RWPE1 (cell line): ENCODE measurements around the gene RD3L.

Experiments used
- CTCF ChIA-PET: fragments of 350-600 bp; sonication (Branson Sonifier 250); formaldehyde crosslinking; extraction: SDS; loops from one replicate; lab custom pipeline; 2021; lab: Yijun Ruan, JAX
- POLR2A ChIA-PET: fragments of 400-600 bp; formaldehyde crosslinking; extraction: SDS; loops from one replicate; lab custom pipeline; 2020; ENCODE audit warnings: antibody characterized with exemption; ENCODE audit not compliant: low non-redundant PET; lab: Yijun Ruan, JAX
- DNase-seq: peaks from one replicate; pipeline ENCODE4 v3.0.0; 2012; ENCODE audit warnings: low spot score
- H3K27ac ChIP-seq: fragments of 450-650 bp; 2 replicates; pipeline ENCODE4 v1.5.1; 2017
- TF ChIP-seq, protein P1 (sequence below): fragments of 450-650 bp; conservative IDR thresholded peaks from 2 replicates; pipeline ENCODE4 v1.5.1; 2017; ENCODE audit warnings: low read depth, mild to moderate bottlenecking

Gene RD3L

DNA sequence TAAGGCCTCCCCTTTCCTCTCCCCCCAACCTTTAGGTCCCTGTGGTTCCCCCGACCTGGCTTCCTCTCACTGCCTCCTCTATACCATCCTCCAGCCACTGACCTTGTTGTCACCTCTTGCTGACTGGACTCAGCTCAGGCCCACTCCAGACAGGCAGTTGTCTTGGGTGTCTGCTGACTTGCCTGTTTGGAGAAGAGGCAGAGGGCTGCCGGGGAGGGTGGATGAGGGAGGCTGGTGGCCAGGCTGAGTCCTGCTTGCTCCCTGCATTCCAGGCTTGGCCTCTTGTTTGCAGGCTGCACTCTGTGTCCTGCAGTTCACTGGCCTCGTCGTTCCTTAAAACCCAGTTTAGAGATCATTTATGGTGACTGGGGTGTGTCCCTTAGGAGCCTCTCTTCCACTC, 31.0 kb upstream of the RD3L start:
- ChIA-PET POLR2A (no interaction called here), CTCF (no interaction called here)
- no peak overlapping the region for H3K27ac ChIP-seq
- DNase-seq: no peak
- TF ChIP-seq, protein P1, sequence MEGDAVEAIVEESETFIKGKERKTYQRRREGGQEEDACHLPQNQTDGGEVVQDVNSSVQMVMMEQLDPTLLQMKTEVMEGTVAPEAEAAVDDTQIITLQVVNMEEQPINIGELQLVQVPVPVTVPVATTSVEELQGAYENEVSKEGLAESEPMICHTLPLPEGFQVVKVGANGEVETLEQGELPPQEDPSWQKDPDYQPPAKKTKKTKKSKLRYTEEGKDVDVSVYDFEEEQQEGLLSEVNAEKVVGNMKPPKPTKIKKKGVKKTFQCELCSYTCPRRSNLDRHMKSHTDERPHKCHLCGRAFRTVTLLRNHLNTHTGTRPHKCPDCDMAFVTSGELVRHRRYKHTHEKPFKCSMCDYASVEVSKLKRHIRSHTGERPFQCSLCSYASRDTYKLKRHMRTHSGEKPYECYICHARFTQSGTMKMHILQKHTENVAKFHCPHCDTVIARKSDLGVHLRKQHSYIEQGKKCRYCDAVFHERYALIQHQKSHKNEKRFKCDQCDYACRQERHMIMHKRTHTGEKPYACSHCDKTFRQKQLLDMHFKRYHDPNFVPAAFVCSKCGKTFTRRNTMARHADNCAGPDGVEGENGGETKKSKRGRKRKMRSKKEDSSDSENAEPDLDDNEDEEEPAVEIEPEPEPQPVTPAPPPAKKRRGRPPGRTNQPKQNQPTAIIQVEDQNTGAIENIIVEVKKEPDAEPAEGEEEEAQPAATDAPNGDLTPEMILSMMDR: no peak

DNA sequence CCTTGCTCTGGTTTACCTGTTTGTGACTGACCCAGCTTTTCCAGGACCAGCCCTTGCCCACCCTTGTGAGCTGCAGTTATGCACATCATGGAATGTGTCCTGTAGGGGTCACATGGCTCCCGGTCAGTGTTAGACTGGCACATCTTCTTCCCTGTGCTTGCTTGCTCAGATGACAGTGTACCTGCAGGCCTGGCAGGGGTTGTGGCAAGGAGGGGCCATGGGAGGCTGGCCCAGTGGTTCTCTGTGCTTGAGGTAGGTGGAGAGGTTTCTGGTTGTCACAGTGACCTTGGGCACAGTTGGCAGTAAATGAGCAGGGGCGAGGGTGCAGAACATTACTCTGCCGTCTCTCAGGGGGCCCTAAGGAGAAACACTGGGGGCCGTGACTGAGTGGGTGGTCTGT, 27.6 kb upstream of the RD3L start:
- ChIA-PET POLR2A (no interaction called here), CTCF (no interaction called here)
- no peak overlapping the region for H3K27ac ChIP-seq
- TF ChIP-seq, protein P1: no peak
- DNase-seq: no peak

DNA sequence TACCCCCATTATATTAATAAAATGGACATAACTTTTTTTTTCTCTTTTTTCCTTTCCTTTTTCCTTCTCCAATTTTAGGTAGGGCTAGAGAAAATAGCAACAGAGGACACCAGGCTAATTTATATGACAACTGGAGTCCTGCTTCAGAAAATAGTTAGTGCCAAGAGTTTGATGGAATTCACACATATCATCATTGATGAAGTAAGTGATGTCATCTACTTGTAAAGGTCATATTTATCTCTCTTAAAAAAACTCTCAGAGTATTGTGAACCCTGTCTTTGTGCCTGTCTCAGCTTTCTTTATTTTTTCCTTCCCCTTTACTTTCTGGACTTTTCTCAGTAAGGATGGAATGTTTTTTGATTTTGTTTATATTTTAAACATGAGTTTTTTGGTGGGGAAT, 24.3 kb upstream of the RD3L start:
- DNase-seq: no peak
- TF ChIP-seq, protein P1: no peak
- H3K27ac ChIP-seq: no peak overlapping the region
- CTCF ChIA-PET: no interaction called here
- POLR2A ChIA-PET: no interaction called here

DNA sequence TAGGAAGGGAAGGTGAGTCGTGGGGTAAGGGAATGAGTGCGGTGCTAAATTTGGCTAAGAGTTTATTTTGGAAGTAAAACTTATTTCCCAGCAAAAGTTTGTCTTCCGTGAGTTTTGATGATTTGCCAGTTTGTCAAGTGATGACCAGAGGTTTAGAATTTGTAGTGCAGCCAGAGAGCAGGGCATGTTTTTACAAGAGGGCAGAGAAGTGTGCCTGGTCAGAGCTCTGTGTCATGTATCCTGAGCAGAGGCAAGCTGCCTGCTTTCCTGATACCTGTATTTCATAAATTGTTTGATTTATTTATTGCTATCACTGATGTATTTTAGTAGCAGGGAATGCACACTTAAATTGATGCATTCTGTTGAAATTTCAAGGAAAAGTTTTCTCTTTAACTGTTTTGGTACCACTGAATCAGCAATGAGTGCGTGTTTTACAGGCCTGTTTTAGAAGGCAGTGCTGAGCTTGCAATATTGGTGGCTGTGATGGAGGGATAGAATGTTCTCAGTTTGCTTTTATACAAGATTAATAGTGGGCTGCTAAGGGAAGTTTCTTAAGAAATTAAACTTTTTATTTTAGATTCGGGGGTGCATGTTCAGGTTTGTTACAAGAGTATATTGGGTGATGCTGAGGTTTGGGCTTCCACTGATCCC, 19.7 kb upstream of the RD3L start:
- POLR2A ChIA-PET: no interaction called here
- no peak for DNase-seq
- no peak overlapping the region for H3K27ac ChIP-seq
- CTCF ChIA-PET: no interaction called here
- TF ChIP-seq, protein P1: no peak

DNA sequence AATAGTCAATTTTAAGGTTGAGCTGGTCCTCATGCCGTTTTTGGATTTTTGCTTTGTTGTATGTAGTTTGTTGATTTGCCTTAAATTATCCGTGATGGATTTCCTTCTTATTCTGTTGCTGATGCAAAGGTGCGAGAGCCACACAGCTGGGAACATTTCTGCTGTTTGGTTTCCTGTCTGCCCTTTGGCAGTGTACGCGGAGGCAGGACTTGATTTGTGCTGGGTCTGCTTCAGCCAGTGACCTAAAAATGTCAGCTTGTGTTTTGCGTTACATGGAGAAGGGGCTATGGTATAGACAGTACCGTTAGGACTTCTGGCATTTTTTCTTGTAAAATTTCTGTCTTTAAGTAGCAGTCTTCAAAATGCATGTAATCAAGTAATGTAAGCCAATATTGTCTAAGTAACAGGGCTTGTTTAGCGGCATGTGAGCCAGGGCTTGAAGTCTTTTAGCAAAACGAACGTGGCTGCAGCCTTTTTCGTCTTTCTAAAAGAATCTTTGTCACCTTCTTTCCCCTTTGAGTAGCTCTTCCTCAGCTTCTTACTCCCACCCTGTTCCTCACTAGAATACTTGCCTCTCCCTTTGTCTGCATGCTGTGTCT, 18.2 kb upstream of the RD3L start:
- CTCF ChIA-PET: interaction anchor here (0.9 to 1.3 kb wide), 2 partner anchors 16 to 60 kb away, joined by 3 to 4 read pairs; no protein-coding TSS in a partner anchor
- no peak overlapping the region for H3K27ac ChIP-seq
- no peak for DNase-seq
- TF ChIP-seq, protein P1: no peak
- POLR2A ChIA-PET: no interaction called here

DNA sequence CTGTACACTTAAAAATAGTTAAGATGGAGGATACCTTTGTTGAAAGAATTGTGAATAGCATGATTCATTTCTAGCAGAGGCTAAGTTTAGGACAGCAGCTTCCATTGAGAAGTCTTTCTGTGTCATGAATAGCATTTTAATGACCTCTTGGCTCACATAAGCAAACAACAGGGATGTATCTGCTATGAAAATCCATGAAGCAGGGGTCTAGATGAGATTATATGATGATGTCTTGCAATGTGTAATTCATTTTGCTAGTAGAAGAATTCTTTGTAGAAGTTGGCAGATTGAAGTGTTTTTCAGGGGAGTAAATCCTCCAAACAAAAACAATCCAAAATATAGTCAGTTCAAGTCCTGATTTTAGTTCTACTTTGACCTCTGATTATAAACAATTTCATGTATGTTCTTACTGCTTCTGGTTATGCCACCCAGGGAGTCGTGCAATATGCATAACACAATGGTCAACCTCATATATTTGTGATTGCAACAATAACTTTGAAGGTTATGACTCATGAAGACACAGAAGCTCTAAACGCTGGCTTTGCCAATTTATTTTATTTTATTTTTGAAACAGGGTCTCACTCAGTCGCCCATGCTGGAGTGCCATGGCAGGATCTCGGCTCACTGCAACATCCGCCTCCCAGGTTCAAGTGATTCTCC, 6.9 kb upstream of the RD3L start:
- ChIA-PET CTCF (interaction anchor here (0.9 kb wide), 1 partner anchor 129 kb away, joined by 3 read pairs; no protein-coding TSS in a partner anchor), POLR2A (interaction anchor here (0.6 kb wide), 1 partner anchor 138 kb away, joined by 3 read pairs; no protein-coding TSS in a partner anchor)
- H3K27ac ChIP-seq: no peak overlapping the region

More for the DNA sequence above, 6.9 kb upstream of the RD3L start:
- DNase-seq: no peak
- TF ChIP-seq, protein P1: no peak
